Activated B cell treated with CpG ODN at 0.5 μM for 24 hours (primary cell): ENCODE data around the gene MARCKS. TPM values are rescaled to one million over a fixed set of nuclear protein-coding genes. Genes with fewer than 3 reads are reported as not detected.
A peak's percentile ranks its signal among the peaks of the same experiment; 100 is the strongest.

Source experiments
- ATAC-seq: fragments of 200-7000 bp; cut with Tn5 transposase; one replicate; pipeline ENCODE4 v1.10.0; 2021; ENCODE audit warnings: low read depth, mild to moderate bottlenecking, moderate library complexity
- CTCF ChIA-PET: fragments of 350-600 bp; sonication (Branson Sonifier 250); formaldehyde crosslinking; loops from one replicate; lab custom pipeline; 2021; ENCODE audit warnings: antibody characterized with exemption; lab: Charles Lee
- POLR2A ChIA-PET: fragments of 350-600 bp; sonication (Branson Sonifier 250); formaldehyde crosslinking; loops from one replicate; lab custom pipeline; 2021; ENCODE audit warnings: antibody characterized with exemption; lab: Charles Lee
- DNase-seq: peaks from one replicate; pipeline ENCODE4 v3.0.0; 2022
- H3K27ac Mint-ChIP-seq: one replicate; pipeline ENCODE4 v1.8.0; 2020; ENCODE audit warnings: mixed read lengths
- H3K27me3 Mint-ChIP-seq: one replicate; pipeline ENCODE4 v1.8.0; 2021; ENCODE audit warnings: mixed read lengths
- H3K36me3 Mint-ChIP-seq: one replicate; pipeline ENCODE4 v1.8.0; 2021; ENCODE audit warnings: low read depth, mixed read lengths
- H3K4me1 Mint-ChIP-seq: one replicate; pipeline ENCODE4 v1.8.0; 2021; ENCODE audit warnings: mixed read lengths
- H3K4me3 Mint-ChIP-seq: one replicate; pipeline ENCODE4 v1.8.0; 2020; ENCODE audit warnings: mild to moderate bottlenecking, mixed read lengths
- H3K9me3 Mint-ChIP-seq: one replicate; pipeline ENCODE4 v1.8.0; 2020; ENCODE audit warnings: mixed read lengths
- CTCF ChIP-seq: fragments of 200-600 bp; IDR thresholded peaks from one replicate; pipeline ENCODE4 v1.8.0; 2022; ENCODE audit warnings: antibody characterized with exemption, mild to moderate bottlenecking
- intact Hi-C: fragments of 100-400 bp; cut with micrococcal nuclease; formaldehyde crosslinking; loops from one replicate; pipeline ENCODE4 v1.15.1; 2024
- total RNA-seq: library from RNA; stranded (reverse); gene quantifications from 2 replicates; pipeline ENCODE4 v1.2.3, GENCODE V29; 2022

MARCKS gene
- total RNA-seq, 1 donor from 2014 or later: 100 TPM

- no peak for DNase-seq
- H3K4me3 Mint-ChIP-seq: no peak overlapping the region
- CTCF ChIA-PET: interaction anchor here (2.1 kb wide), 1 partner anchor 14 kb away, joined by 20 read pairs; no protein-coding TSS in a partner anchor
- H3K9me3 Mint-ChIP-seq: no peaks in the 10 kb centered on the region
- peaks cover 9% of the 10 kb centered on the region for H3K4me1 Mint-ChIP-seq
- no peak overlapping the region for H3K27ac Mint-ChIP-seq
- H3K36me3 Mint-ChIP-seq: no peaks in the 10 kb centered on the region
- no peak for TF ChIP-seq CTCF
- no peak for ATAC-seq
- POLR2A ChIA-PET: interaction anchor here (2.0 kb wide), 1 partner anchor 14 kb away, joined by 18 read pairs; no protein-coding TSS in a partner anchor
- intact Hi-C loops: no loop called here
- no peaks in the 10 kb centered on the region for H3K27me3 Mint-ChIP-seq
These were observed 14.8 kb downstream of the MARCKS start for GRCh38 chr6:113871975-113872374.

GRCh38 chr6:113873043-113873667, 16.0 kb downstream of the MARCKS start:
- Mint-ChIP-seq H3K4me3 (peak overlapping the region; percentile 82), H3K9me3 (no peaks in the 10 kb centered on the region), H3K27ac (peak overlapping the region; percentile 43), H3K36me3 (no peaks in the 10 kb centered on the region), H3K27me3 (no peaks in the 10 kb centered on the region), H3K4me1 (peaks cover 9% of the 10 kb centered on the region)
- ChIA-PET CTCF (interaction anchor here (1.0 to 2.1 kb wide), 2 partner anchors 15 to 1094 kb away, joined by 3 to 20 read pairs; no protein-coding TSS in a partner anchor), POLR2A (interaction anchor here (0.6 to 2.0 kb wide), 4 partner anchors 15 to 149 kb away, joined by 3 to 18 read pairs (median 6); no protein-coding TSS in a partner anchor)
- DNase-seq (peak; percentile 30), ATAC-seq (peak; percentile 97)
- TF ChIP-seq CTCF: no peak
- intact Hi-C loops: loop anchor here (1.0 kb wide), 1 partner anchor 9 kb away; no protein-coding TSS in a partner anchor

- H3K27me3 Mint-ChIP-seq: peaks cover 3% of the 10 kb centered on the region
- H3K9me3 Mint-ChIP-seq: no peaks in the 10 kb centered on the region
- POLR2A ChIA-PET: no interaction called here
- DNase-seq (no peak), ATAC-seq (no peak)
- CTCF ChIA-PET: interaction anchor here (1.6 kb wide), 1 partner anchor 1695 kb away, joined by 5 read pairs; no protein-coding TSS in a partner anchor
- no peak overlapping the region for H3K27ac Mint-ChIP-seq
- intact Hi-C loops: loop anchor here (5.0 kb wide), 1 partner anchor 1563 kb away; no protein-coding TSS in a partner anchor
- no peaks in the 10 kb centered on the region for H3K36me3 Mint-ChIP-seq
- TF ChIP-seq CTCF: no peak
- H3K4me1 Mint-ChIP-seq: peaks cover 15% of the 10 kb centered on the region
- H3K4me3 Mint-ChIP-seq: no peak overlapping the region
These were observed 18.3 kb downstream of the MARCKS start for GRCh38 chr6:113875470-113875869.

GRCh38 chr6:113876695-113877094, 19.6 kb downstream of the MARCKS start:
- Mint-ChIP-seq H3K4me3 (no peak overlapping the region), H3K4me1 (peaks cover 15% of the 10 kb centered on the region), H3K9me3 (no peaks in the 10 kb centered on the region), H3K27me3 (peaks cover 5% of the 10 kb centered on the region), H3K27ac (no peak overlapping the region), H3K36me3 (no peaks in the 10 kb centered on the region)
- ChIA-PET POLR2A (no interaction called here), CTCF (no interaction called here)
- DNase-seq (no peak), ATAC-seq (no peak)
- no peak for TF ChIP-seq CTCF
- intact Hi-C loops: loop anchor here (5.0 kb wide), 1 partner anchor 1564 kb away; no protein-coding TSS in a partner anchor
